Right cardiac atrium (tissue), 5 donors: ENCODE measurements around the gene ERP27. TPM values are rescaled to one million over a fixed set of nuclear protein-coding genes. Genes with fewer than 3 reads are reported as not detected.

Experiments
- ATAC-seq, 2 donors: fragments of 200-7000 bp; cut with Tn5 transposase; one replicate each; pipeline versions ENCODE4 v1.8.0 to v1.9.1; 2020; ENCODE audit warnings: moderate library complexity in 2 of 2, mild to moderate bottlenecking in 1 of 2
- DNase-seq, 3 donors: peaks; one replicate each; pipeline ENCODE4 v3.0.0-alpha.2; 2020
- H3K27ac ChIP-seq: one replicate; pipeline ENCODE4 v1.5.1; 2013; ENCODE audit warnings: mild to moderate bottlenecking, low read length, control low read depth, moderate library complexity
- H3K27me3 ChIP-seq: one replicate; pipeline ENCODE4 v1.6.1; 2013; ENCODE audit not compliant: control insufficient read depth, insufficient read depth
- H3K4me1 ChIP-seq: one replicate; pipeline ENCODE4 v1.6.1; 2013; ENCODE audit warnings: low read length; ENCODE audit not compliant: control insufficient read depth, insufficient read depth
- H3K4me3 ChIP-seq: one replicate; pipeline ENCODE4 v1.5.1; 2013; ENCODE audit warnings: low read length, control low read depth
- H3K9me3 ChIP-seq: one replicate; pipeline ENCODE4 v1.6.1; 2013; ENCODE audit warnings: low read length; ENCODE audit not compliant: control insufficient read depth
- WGBS: extraction: QIAGEN DNeasy Blood & Tissue Kit; methylation state at CpG from one replicate; pipeline ENCODE4 v1.1.7; 2013; 5-methylcytosine and 5-hydroxymethylcytosine counted together
- intact Hi-C, 4 donors: fragments of 100-400 bp; cut with DNase I; formaldehyde crosslinking; loops; one replicate each; pipeline versions ENCODE4 v1.11.0 to v1.14.0; 2022 to 2023
- long read RNA-seq, 4 donors: library from polyadenylated mRNA; unstranded; transcript quantifications; one replicate each; pipeline ENCODE4 v2.0.0, GENCODE V29; 2020 to 2021
- polyA plus RNA-seq: library from polyadenylated mRNA; stranded (reverse); fragments of 200-250 nt; gene quantifications from one replicate; pipeline ENCODE4 v1.2.3, GENCODE V29; 2013
- total RNA-seq, 4 donors: library from RNA; stranded (reverse); fragmentation: NEBNext Ultra II Directional; extraction: Animal tissue kit (Norgen Biotek cat#: 25700); gene quantifications; one replicate each; pipeline ENCODE4 v1.2.1, GENCODE V29; 2021
- donor health status: healthy with polysubstance abuse.
- donor health status: DM: no; HTN: yes; CAD: no.
- donor health status: DM: no; HTN: no; CAD: no.
- donor health status: DM: no; HTN: yes; CAD: no; lungs with severe emphysema.
- donor health status: DM: yes; HTN: yes; CAD: no.

The ERP27 gene
- total RNA-seq: under 1 TPM; 0.17 to 0.49 (median 0.37) TPM
- 0.32 TPM for polyA plus RNA-seq
- long read RNA-seq, donor 1: 0 reads
- long read RNA-seq, donor 2, partial matches to known transcripts: 0 of 1 reads
- long read RNA-seq, donor 2, other reads (novel, unspliced or antisense): 1 of 1 reads
- long read RNA-seq, donor 3: 0 reads
- long read RNA-seq, donor 4: 0 reads

GRCh38 chr12:14938301-14938700, at the start of gene ERP27:
Gene ERP27 (minus strand): TSS chr12:14938537. CDS start chr12:14938508, 29 bp downstream.
- Histone ChIP-seq H3K4me1 (no peaks in the 10 kb centered on the region), H3K27ac (no peak within 1 kb of the TSS), H3K4me3 (no peak within 1 kb of the TSS), H3K27me3 (no peaks in the 10 kb centered on the region), H3K9me3 (no peaks in the 10 kb centered on the region)
- intact Hi-C loops: no loop called here
- ATAC-seq: no peak
- 85% methylated on average over 3 of the region's 3 CpGs for WGBS
- DNase-seq: no peak

DNA sequence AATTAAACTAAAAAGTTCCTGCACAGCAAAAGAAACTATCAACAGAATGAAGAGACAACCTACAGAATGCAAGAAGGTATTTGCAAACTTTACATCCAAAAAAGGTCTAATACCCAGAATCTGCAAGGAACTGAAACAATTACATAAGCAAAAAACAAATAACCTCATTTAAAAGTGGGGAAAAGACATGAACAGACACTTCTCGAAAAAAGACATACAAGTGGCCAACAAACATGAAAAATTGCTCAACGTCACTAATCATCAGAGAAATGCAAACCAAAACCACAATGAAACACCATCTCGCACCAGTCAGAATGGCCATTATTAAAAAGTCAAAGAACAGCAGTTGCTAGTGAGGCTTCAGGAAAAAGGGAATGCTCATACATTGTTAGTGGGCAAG, 49.7 kb upstream of the ERP27 start:
- Histone ChIP-seq H3K27me3 (no peaks in the 10 kb centered on the region), H3K27ac (no peak overlapping the region), H3K4me1 (peaks cover 2% of the 10 kb centered on the region), H3K9me3 (no peaks in the 10 kb centered on the region), H3K4me3 (no peak overlapping the region)
- ATAC-seq (no peak), DNase-seq (no peak)
- WGBS: 82% methylated on average over 3 of the region's 3 CpGs
- intact Hi-C loops: no loop called here

- DNase-seq (no peak), ATAC-seq (no peak)
- Histone ChIP-seq H3K27me3 (no peaks in the 10 kb centered on the region), H3K4me3 (no peak overlapping the region), H3K9me3 (no peaks in the 10 kb centered on the region), H3K27ac (no peak overlapping the region), H3K4me1 (peaks cover 2% of the 10 kb centered on the region)
- intact Hi-C loops: no loop called here
- WGBS: 52% methylated on average over 4 of the region's 4 CpGs
These were observed 48.1 kb upstream of the ERP27 start for GRCh38 chr12:14986449-14986848.

GRCh38 chr12:14984766-14985285, 46.5 kb upstream of the ERP27 start:
- Histone ChIP-seq H3K27me3 (no peaks in the 10 kb centered on the region), H3K4me1 (peaks cover 2% of the 10 kb centered on the region), H3K4me3 (no peak overlapping the region), H3K9me3 (no peaks in the 10 kb centered on the region), H3K27ac (no peak overlapping the region)
- DNase-seq: no peak
- 52% methylated on average over 1 of the region's 1 CpG for WGBS
- intact Hi-C loops: no loop called here
- no peak for ATAC-seq

GRCh38 chr12:14984036-14984435, 45.7 kb upstream of the ERP27 start:
- Histone ChIP-seq H3K27ac (no peak overlapping the region), H3K4me3 (no peak overlapping the region), H3K4me1 (no peaks in the 10 kb centered on the region), H3K9me3 (no peaks in the 10 kb centered on the region), H3K27me3 (no peaks in the 10 kb centered on the region)
- WGBS: 50% methylated on average over 1 of the region's 1 CpG
- intact Hi-C loops: no loop called here
- DNase-seq: no peak
- ATAC-seq: no peak

DNA sequence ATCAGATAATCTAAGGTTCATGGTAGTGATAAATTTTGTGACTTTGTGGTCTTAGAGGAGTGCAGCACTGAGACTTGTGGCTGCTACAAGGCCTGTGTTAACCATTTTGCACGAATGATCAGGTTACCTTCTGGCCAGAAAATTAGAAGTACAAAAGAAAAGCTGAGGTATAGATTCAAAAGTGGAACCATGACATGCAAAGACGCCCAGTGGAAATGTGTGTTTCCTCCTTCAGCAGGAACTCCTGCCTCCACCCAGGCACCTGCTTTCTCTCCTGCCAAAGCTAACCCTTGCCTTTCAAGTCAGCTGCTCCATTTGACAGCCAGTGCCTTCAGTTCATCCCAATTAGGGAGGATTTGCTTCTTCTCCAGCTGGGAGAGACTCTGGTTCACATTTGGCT, 44.7 kb upstream of the ERP27 start:
- no peak overlapping the region for H3K27ac ChIP-seq
- H3K27me3 ChIP-seq: no peaks in the 10 kb centered on the region
- no peak for DNase-seq
- no peak for ATAC-seq
- no peaks in the 10 kb centered on the region for H3K4me1 ChIP-seq
- no peak overlapping the region for H3K4me3 ChIP-seq
- intact Hi-C loops: no loop called here
- WGBS: 71% methylated on average over 2 of the region's 2 CpGs
- H3K9me3 ChIP-seq: no peaks in the 10 kb centered on the region

GRCh38 chr12:14982562-14982961, 44.2 kb upstream of the ERP27 start:
- Histone ChIP-seq H3K4me3 (no peak overlapping the region), H3K27me3 (no peaks in the 10 kb centered on the region), H3K4me1 (no peaks in the 10 kb centered on the region), H3K9me3 (no peaks in the 10 kb centered on the region), H3K27ac (no peak overlapping the region)
- ATAC-seq (peak in 1 of 2 donors; percentile 16), DNase-seq (no peak)
- intact Hi-C loops: no loop called here
- WGBS: 83% methylated on average over 1 of the region's 1 CpG

DNA sequence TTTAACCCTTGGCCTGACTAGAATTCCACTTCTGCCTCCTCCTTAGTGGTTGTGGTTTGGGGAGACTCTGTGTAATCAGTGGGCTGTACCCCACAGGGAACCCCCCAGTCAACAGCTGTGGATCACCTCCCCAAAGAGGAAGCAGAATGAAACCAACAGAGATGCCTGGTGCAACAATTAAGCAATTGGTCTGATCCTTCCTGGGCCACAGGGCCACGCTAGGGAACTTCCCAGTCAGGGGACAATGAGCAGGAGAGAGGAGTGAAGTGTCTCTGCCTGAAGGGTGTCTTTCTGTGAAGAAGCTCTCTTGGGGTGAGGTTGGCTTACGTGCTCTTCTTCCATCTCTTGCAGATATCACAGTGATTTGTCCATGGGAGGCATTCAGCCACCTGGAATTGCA, 42.7 kb upstream of the ERP27 start:
- H3K4me1 ChIP-seq: no peaks in the 10 kb centered on the region
- peak; percentile 29 to 34 for ATAC-seq

DNA sequence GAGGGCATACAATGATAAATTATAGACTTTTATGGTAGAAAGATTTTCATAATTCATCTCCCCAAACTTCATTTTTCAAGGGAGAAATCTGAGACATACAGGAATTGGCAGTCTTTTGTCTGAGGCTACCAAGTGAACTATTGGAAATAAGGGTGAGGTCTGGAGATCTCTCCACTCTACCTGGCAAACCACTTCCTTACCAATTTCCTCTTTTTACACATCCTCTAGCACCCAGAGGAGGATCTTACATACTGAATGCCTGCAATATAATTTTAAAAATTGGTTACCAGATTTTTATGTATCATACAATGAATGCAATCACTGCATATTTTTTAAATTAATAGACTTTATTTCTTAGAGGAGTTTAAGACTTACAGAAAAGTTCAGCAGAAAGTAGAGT, 41.1 kb upstream of the ERP27 start:
- no peak for ATAC-seq
- H3K27ac ChIP-seq: no peak overlapping the region
- no peak for DNase-seq
- H3K9me3 ChIP-seq: no peaks in the 10 kb centered on the region
- intact Hi-C loops: no loop called here
- H3K4me3 ChIP-seq: no peak overlapping the region
- H3K4me1 ChIP-seq: no peaks in the 10 kb centered on the region
- no peaks in the 10 kb centered on the region for H3K27me3 ChIP-seq

More for the DNA sequence above, 42.7 kb upstream of the ERP27 start:
- H3K9me3 ChIP-seq: no peaks in the 10 kb centered on the region
- no peak overlapping the region for H3K4me3 ChIP-seq
- intact Hi-C loops: no loop called here
- no peak overlapping the region for H3K27ac ChIP-seq
- H3K27me3 ChIP-seq: no peaks in the 10 kb centered on the region
- DNase-seq: peak in 1 of 3 donors; percentile 54
- 88% methylated on average over 2 of the region's 2 CpGs for WGBS

DNA sequence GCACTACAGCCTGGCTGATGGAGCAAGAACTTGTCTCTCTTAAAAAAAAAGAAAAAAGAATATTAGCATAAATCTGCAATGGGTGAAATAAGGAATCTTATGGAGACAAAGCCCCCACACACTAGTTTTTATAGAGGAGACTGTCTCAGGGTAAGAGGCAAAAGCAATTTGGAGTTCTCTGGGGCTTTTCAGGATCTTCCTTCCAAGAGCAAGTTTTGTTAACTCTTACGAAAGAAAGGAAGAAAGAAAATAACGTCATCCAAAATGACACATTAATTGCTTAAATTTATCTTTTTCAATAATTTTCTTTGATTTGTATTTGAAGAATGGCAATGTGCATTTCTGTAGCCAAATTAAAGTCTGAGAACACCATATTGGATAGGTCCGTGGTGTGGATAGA, 38.3 kb upstream of the ERP27 start:
- 83% methylated on average over 3 of the region's 3 CpGs for WGBS
- H3K27me3 ChIP-seq: no peaks in the 10 kb centered on the region
- H3K4me3 ChIP-seq: no peak overlapping the region
- no peaks in the 10 kb centered on the region for H3K9me3 ChIP-seq
- ATAC-seq (no peak), DNase-seq (no peak)
- H3K27ac ChIP-seq: no peak overlapping the region
- intact Hi-C loops: no loop called here
- H3K4me1 ChIP-seq: no peaks in the 10 kb centered on the region

DNA sequence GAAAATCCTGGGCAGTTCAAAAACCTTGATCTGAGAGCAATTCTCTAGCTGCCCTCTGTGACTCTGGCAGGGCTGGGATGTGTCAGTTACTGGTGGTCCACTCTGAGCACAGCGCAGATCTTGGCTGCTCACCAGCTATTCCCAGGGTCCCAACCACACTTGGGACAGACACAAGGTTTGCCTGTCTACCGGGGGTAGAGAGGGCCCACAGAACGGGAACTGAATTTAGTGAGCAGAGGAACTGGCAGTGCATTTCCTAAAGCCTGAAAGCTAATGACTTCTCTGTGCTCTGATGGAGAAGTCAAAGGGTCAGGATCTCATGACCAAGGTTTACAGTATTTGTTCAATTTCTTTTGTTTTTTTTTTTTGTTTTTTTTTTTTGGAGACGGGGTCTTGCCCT, 37.1 kb upstream of the ERP27 start:
- no peak for ATAC-seq
- intact Hi-C loops: no loop called here
- H3K9me3 ChIP-seq: no peaks in the 10 kb centered on the region
- H3K27me3 ChIP-seq: no peaks in the 10 kb centered on the region
- H3K4me3 ChIP-seq: no peak overlapping the region
- H3K27ac ChIP-seq: no peak overlapping the region
- WGBS: 81% methylated on average over 4 of the region's 4 CpGs
- no peaks in the 10 kb centered on the region for H3K4me1 ChIP-seq
- peak in 1 of 3 donors; percentile 41 for DNase-seq

DNA sequence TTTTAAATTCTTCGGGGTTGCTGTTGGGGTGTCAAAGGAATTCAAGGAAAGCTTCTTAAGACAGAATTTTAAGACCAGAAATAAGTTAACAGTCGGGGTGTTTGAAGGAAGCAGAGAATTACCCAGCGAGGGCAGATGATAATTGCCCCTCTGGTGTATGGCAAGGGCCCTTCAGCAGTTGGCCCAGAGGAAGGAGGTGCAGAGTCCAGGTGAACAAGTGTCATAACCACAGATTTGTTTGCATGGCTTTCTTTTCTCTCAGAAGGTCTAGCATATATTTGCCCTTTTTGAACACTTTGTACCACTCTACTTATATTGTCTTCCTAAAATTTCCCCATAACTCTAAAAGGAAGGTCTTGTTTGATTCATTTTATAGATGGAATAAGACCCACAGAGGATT, 36.3 kb upstream of the ERP27 start:
- intact Hi-C loops: no loop called here
- no peaks in the 10 kb centered on the region for H3K27me3 ChIP-seq
- H3K9me3 ChIP-seq: no peaks in the 10 kb centered on the region
- H3K27ac ChIP-seq: no peak overlapping the region
- no peak overlapping the region for H3K4me3 ChIP-seq
- WGBS: 90% methylated on average over 3 of the region's 3 CpGs
- no peaks in the 10 kb centered on the region for H3K4me1 ChIP-seq
- ATAC-seq: no peak
- DNase-seq: no peak
